Stomach (tissue), 4 donors: ENCODE results near the gene ANP32E.

Experiments
- CTCF ChIP-seq, 7 experiments: fragments of 450-650 bp in 4 of 7; fragments of 200-600 bp in 3 of 7; sonication (generic) in 3 of 7; IDR thresholded peaks; one replicate each; pipeline ENCODE4 v1.5.1; 2016 to 2019; ENCODE audit warnings: antibody characterized with exemption in 7 of 7, control low read depth in 2 of 7, mild to moderate bottlenecking in 1 of 7
- EP300 ChIP-seq: sonication (generic); formaldehyde crosslinking; IDR thresholded peaks from one replicate; pipeline ENCODE4 v1.6.1; 2017; ENCODE audit warnings: antibody characterized with exemption
- POLR2A ChIP-seq, 4 donors: fragments of 450-650 bp; IDR thresholded peaks; one replicate each; pipeline ENCODE4 v1.6.1; 2016; ENCODE audit warnings: antibody characterized with exemption in 4 of 4, control low read depth in 2 of 4, mild to moderate bottlenecking in 1 of 4, moderate library complexity in 1 of 4
- POLR2AphosphoS5 ChIP-seq, 3 donors: sonication (generic); formaldehyde crosslinking; IDR thresholded peaks; one replicate each; pipeline ENCODE4 v1.6.1; 2016; ENCODE audit warnings: antibody characterized with exemption in 3 of 3

- no peak for TF ChIP-seq POLR2AphosphoS5 (IDR thresholded peaks at IDR 0.05)
- TF ChIP-seq EP300, result no peak
- no peak for TF ChIP-seq POLR2A (IDR thresholded peaks at IDR 0.05)
- TF ChIP-seq CTCF (IDR thresholded peaks at IDR 0.05), result no peak
Measured at GRCh38 chr1:150233359-150234308, 2.3 kb downstream of the ANP32E start.
